SK-N-SH (cell line): ENCODE measurements around the gene PYCR2. TPM values are rescaled to one million over a fixed set of nuclear protein-coding genes. Genes with fewer than 3 reads are reported as not detected.
"Not testable (repeated sequence)": the region's sequence is repeated elsewhere in the genome, so short reads cannot be mapped to it uniquely, and the experiment has no call there.

Experiments used
- CTCF ChIA-PET: fragments of 300-600, 350-600 bp; formaldehyde crosslinking; extraction: SDS; loops from one replicate; lab custom pipeline; 2021; lab: Yijun Ruan, JAX
- POLR2A ChIA-PET: fragments of 350-600 bp; sonication (Branson Sonifier 250); formaldehyde crosslinking; extraction: SDS; loops from one replicate; lab custom pipeline; 2020; ENCODE audit warnings: antibody characterized with exemption, inconsistent platforms; lab: Yijun Ruan, JAX
- DNase-seq: peaks from one replicate; pipeline ENCODE4 v3.0.0; 2012
- H2AFZ ChIP-seq: fragments of 200-600 bp; sonication (generic); 2 replicates; pipeline ENCODE4 v1.8.1; 2016; ENCODE audit warnings: antibody characterized with exemption, mild to moderate bottlenecking, low read depth
- H3F3A ChIP-seq: fragments of 200-600 bp; sonication (generic); replicated peaks from 2 replicates; pipeline ENCODE3; 2016; ENCODE audit warnings: antibody characterized with exemption, mild to moderate bottlenecking; ENCODE audit not compliant: insufficient read depth
- H3K27ac ChIP-seq, 2 experiments: fragments of 200-500 bp in 1 of 2; fragments of 200-600 bp in 1 of 2; sonication (Bioruptor generic) in 1 of 2; sonication (generic), shearing (Covaris generic) in 1 of 2; 2 replicates each; pipeline versions ENCODE4 v1.5.1 to v1.6.1; 2014 to 2016; ENCODE audit warnings: low read depth in 2 of 2, inconsistent platforms in 1 of 2, low read length in 1 of 2, mild to moderate bottlenecking in 1 of 2, mixed read lengths in 1 of 2
- H3K27me3 ChIP-seq: fragments of 200-600 bp; sonication (generic), shearing (Covaris generic); 2 replicates; pipeline ENCODE4 v1.6.1; 2016; ENCODE audit warnings: mixed run types; ENCODE audit not compliant: insufficient read depth
- H3K36me3 ChIP-seq, 2 experiments: fragments of 200-500 bp in 1 of 2; fragments of 200-600 bp in 1 of 2; sonication (Bioruptor generic) in 1 of 2; sonication (generic) in 1 of 2; replicated peaks in 1 of 2; 2 replicates each; pipeline versions ENCODE3 to v1.5.1; 2014 to 2016; ENCODE audit warnings: low read length in 1 of 2, mild to moderate bottlenecking in 1 of 2; ENCODE audit not compliant: insufficient read depth in 2 of 2, control insufficient read depth in 1 of 2
- H3K4me1 ChIP-seq, 2 experiments: fragments of 200-500 bp in 1 of 2; fragments of 200-600 bp in 1 of 2; sonication (Bioruptor generic) in 1 of 2; sonication (generic), shearing (Covaris generic) in 1 of 2; 2 replicates each; pipeline versions ENCODE4 v1.5.1 to v1.6.1; 2014 to 2016; ENCODE audit warnings: low read depth in 1 of 2, low read length in 1 of 2, mixed run types in 1 of 2; ENCODE audit not compliant: insufficient read depth in 2 of 2, control insufficient read depth in 1 of 2
- H3K4me2 ChIP-seq: fragments of 200-600 bp; sonication (generic), shearing (Covaris generic); 2 replicates; pipeline ENCODE4 v1.6.1; 2017; ENCODE audit warnings: mixed run types
- H3K4me3 ChIP-seq, 2 experiments: fragments of 200-500 bp in 1 of 2; fragments of 200-600 bp in 1 of 2; sonication (Bioruptor generic) in 1 of 2; sonication (generic), shearing (Covaris generic) in 1 of 2; 2 replicates each; pipeline versions ENCODE4 v1.5.1 to v1.8.1; 2014 to 2016; ENCODE audit warnings: low read depth in 2 of 2, inconsistent platforms in 1 of 2, low read length in 1 of 2, mild to moderate bottlenecking in 1 of 2, mixed read lengths in 1 of 2, moderate library complexity in 1 of 2
- H3K79me2 ChIP-seq: fragments of 200-600 bp; sonication (generic); 2 replicates; pipeline ENCODE4 v1.8.1; 2017; ENCODE audit warnings: mild to moderate bottlenecking; ENCODE audit not compliant: insufficient read depth
- H3K9ac ChIP-seq: fragments of 200-600 bp; sonication (generic); 2 replicates; pipeline ENCODE4 v1.6.1; 2017; ENCODE audit warnings: mixed run types
- H3K9me2 ChIP-seq: fragments of 200-600 bp; sonication (generic); 2 replicates; pipeline ENCODE4 v1.6.1; 2017; ENCODE audit warnings: mixed run types
- H3K9me3 ChIP-seq: fragments of 200-600 bp; sonication (generic); 2 replicates; pipeline ENCODE4 v1.6.1; 2017; ENCODE audit warnings: mixed run types, mild to moderate bottlenecking, moderate library complexity
- H4K20me1 ChIP-seq: fragments of 200-600 bp; sonication (generic); 2 replicates; pipeline ENCODE4 v1.6.1; 2017; ENCODE audit warnings: mild to moderate bottlenecking, mixed run types; ENCODE audit not compliant: insufficient read depth
- ELF1 ChIP-seq: IDR thresholded peaks from 2 replicates; pipeline ENCODE4 v1.4.0; 2012
- EP300 ChIP-seq, 2 experiments: IDR thresholded peaks; 2 replicates each; pipeline versions ENCODE4 v1.4.0 to v1.6.1; 2012; ENCODE audit warnings: borderline replicate concordance in 1 of 2, low read depth in 1 of 2, low read length in 1 of 2
- FOSL2 ChIP-seq: IDR thresholded peaks from 2 replicates; pipeline ENCODE4 v1.4.0; 2012; ENCODE audit warnings: low read depth, mild to moderate bottlenecking, moderate library complexity, borderline replicate concordance
- GABPA ChIP-seq: IDR thresholded peaks from 2 replicates; pipeline ENCODE4 v1.4.0; 2012; ENCODE audit warnings: low read depth, mild to moderate bottlenecking
- GATA2 ChIP-seq: sonication (generic); formaldehyde crosslinking; IDR thresholded peaks from 2 replicates; pipeline ENCODE4 v1.5.0; 2020; ENCODE audit warnings: mild to moderate bottlenecking, missing genetic modification reagents
- JUND ChIP-seq: IDR thresholded peaks from 2 replicates; pipeline ENCODE4 v1.4.0; 2012
- SMC3 ChIP-seq: IDR thresholded peaks from 2 replicates; pipeline ENCODE4 v1.6.1; 2012; ENCODE audit warnings: low read depth, low read length, improper control_type of control experiment
- TAF1 ChIP-seq: IDR thresholded peaks from 2 replicates; pipeline ENCODE4 v1.6.1; 2012; ENCODE audit warnings: low read depth, mild to moderate bottlenecking, low read length, moderate library complexity, borderline replicate concordance
- TCF12 ChIP-seq: IDR thresholded peaks from 2 replicates; pipeline ENCODE4 v1.4.0; 2012
- WGBS: methylation state at CpG from one replicate; pipeline ENCODE4 v1.1.6; 2017; ENCODE audit warnings: low lambda C conversion rate; 5-methylcytosine and 5-hydroxymethylcytosine counted together
- polyA plus RNA-seq, 3 experiments: library from polyadenylated mRNA; depleted of rRNA; stranded (reverse); fragments of >200 nt; gene quantifications; 2 replicates each; pipeline ENCODE4 v1.2.3, GENCODE V29; 2012

PYCR2 gene
- polyA plus RNA-seq, 1 of the 3 experiments (the other 2 are of a cell fraction): 95.3 TPM

- Histone ChIP-seq H2AFZ (no peak overlapping the region), H3K36me3 (no peaks in the 10 kb centered on the region), H3K9ac (no peak overlapping the region), H3K27me3 (no peaks in the 10 kb centered on the region), H4K20me1 (no peaks in the 10 kb centered on the region), H3K27ac (no peak overlapping the region)
- CTCF ChIA-PET: interaction anchor here (1.1 to 7.8 kb wide), 5 partner anchors 194 to 500 kb away, joined by 4 to 130 read pairs (median 5); partner anchors contain the start of gene SRP9
- TF ChIP-seq EP300 (IDR thresholded peaks at IDR 0.05; ENCODE audit: borderline replicate concordance in 1 of 2, low read depth in 1 of 2, low read length in 1 of 2): no peak
- TF ChIP-seq TAF1: no peak
- no peak for TF ChIP-seq TCF12
- no peak for TF ChIP-seq GATA2 (CRISPR knock-in tag)
- TF ChIP-seq GABPA: no peak
- TF ChIP-seq FOSL2: no peak
- no peak for TF ChIP-seq ELF1
- no peak for TF ChIP-seq SMC3
- no peak for TF ChIP-seq JUND
- TF ChIP-seq, all 33 proteins: peak for 0
- Histone ChIP-seq H3K4me2 (no peak overlapping the region), H3K4me3 (no peak overlapping the region), H3K79me2 (no peaks in the 10 kb centered on the region), H3F3A (peaks cover 8% of the 10 kb centered on the region), H3K9me3 (no peaks in the 10 kb centered on the region), H3K9me2 (no peaks in the 10 kb centered on the region), H3K4me1 (no peaks in the 10 kb centered on the region; a peak in 1 of 4 replicates)
- 81% methylated on average over 15 of the region's 15 CpGs for WGBS
- DNase-seq: no peak
- POLR2A ChIA-PET: no interaction called here
These were observed 48.5 kb upstream of the PYCR2 start for GRCh38 chr1:225972344-225973152.

DNA sequence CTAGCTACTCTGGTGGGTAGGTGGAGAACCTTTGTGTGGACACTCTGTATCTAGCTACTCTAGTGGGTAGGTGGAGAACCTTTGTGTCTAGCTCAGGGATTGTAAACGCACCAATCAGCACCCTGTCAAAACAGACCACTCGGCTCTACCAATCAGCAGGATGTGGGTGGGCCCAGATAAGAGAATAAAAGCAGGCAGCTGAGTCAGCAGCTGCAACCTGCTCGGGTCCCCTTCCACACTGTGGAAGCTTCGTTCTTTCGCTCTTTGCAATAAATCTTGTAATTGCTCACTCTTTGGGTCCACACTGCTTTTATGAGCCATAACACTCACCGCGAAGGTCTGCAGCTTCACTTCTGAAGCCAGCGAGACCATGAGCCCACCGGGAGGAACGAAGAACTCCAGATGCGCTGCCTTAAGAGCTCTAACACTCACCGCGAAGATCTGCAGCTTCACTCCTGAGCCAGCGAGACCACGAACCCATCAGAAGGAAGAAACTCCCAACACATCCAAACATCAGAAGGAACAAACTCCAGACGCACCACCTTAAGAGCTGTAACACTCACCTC, 46.6 kb upstream of the PYCR2 start:
- H3K4me2 ChIP-seq, H3K4me3 ChIP-seq, H3K9me3 ChIP-seq, H3K9me2 ChIP-seq, H3K27me3 ChIP-seq, H3K27ac ChIP-seq, H4K20me1 ChIP-seq, H3F3A ChIP-seq, H2AFZ ChIP-seq, H3K79me2 ChIP-seq, POLR2A ChIA-PET, DNase-seq, H3K9ac ChIP-seq, H3K4me1 ChIP-seq, H3K36me3 ChIP-seq: not testable (repeated sequence)
- WGBS: 91% methylated on average over 16 of the region's 16 CpGs
- CTCF ChIA-PET: interaction anchor here (1.6 to 7.8 kb wide), 2 partner anchors 193 to 498 kb away, joined by 5 to 130 read pairs; partner anchors contain the start of gene SRP9

- H3K27ac ChIP-seq: not testable (repeated sequence)
These were observed 45.7 kb upstream of the PYCR2 start for GRCh38 chr1:225969751-225970150.

More at GRCh38 chr1:225969751-225970150, 45.7 kb upstream of the PYCR2 start:
- H3K36me3 ChIP-seq, H3K9me2 ChIP-seq, H3F3A ChIP-seq, H3K4me2 ChIP-seq, H2AFZ ChIP-seq, H3K9me3 ChIP-seq, DNase-seq, H3K4me3 ChIP-seq, H3K9ac ChIP-seq, H3K27me3 ChIP-seq, H3K79me2 ChIP-seq, H3K4me1 ChIP-seq, H4K20me1 ChIP-seq, POLR2A ChIA-PET: not testable (repeated sequence)
- WGBS: 40% methylated on average over 1 of the region's 28 CpGs
- CTCF ChIA-PET: interaction anchor here (1.2 to 7.8 kb wide), 4 partner anchors 18 to 497 kb away, joined by 6 to 130 read pairs (median 11); partner anchors contain the start of gene SRP9
